ENCODE data around the gene PNMT.

- no peak for TF ChIP-seq CTCF (IDR thresholded peaks at IDR 0.05)
- no peak for TF ChIP-seq EZH2 (IDR thresholded peaks at IDR 0.05; ENCODE audit: borderline replicate concordance, insufficient read depth, low read depth, low read length, poor library complexity, severe bottlenecking)
These were observed 8.3 kb upstream of the PNMT start for GRCh38 chr17:39660011-39660360.
